Right lobe of liver (tissue), 4 donors: ENCODE measurements around the gene GSTO2.

Experiments
- CTCF ChIP-seq, 4 donors: fragments of 200-600 bp in 3 of 4; fragments of 450-650 bp in 1 of 4; IDR thresholded peaks; one replicate each; pipeline versions ENCODE4 v1.5.1 to v1.8.0; 2016 to 2022; ENCODE audit warnings: antibody characterized with exemption in 4 of 4, mild to moderate bottlenecking in 2 of 4
- POLR2A ChIP-seq: fragments of 450-650 bp; IDR thresholded peaks from one replicate; pipeline ENCODE4 v1.6.1; 2017; ENCODE audit warnings: antibody characterized with exemption, mild to moderate bottlenecking
- donor health status: DM: no; HTN: no; CAD: no.
- donor health status: DM: no; HTN: no; CAD: no.
- donor health status: DM: no; HTN: yes; CAD: no.

GRCh38 chr10:104330168-104331110 lies 61.5 kb downstream of the GSTO2 start:
- no peak for TF ChIP-seq CTCF (IDR thresholded peaks at IDR 0.05)
- TF ChIP-seq POLR2A, result no peak
